GM23338 (cell line): ENCODE measurements around the gene ING1. TPM values are rescaled to one million over a fixed set of nuclear protein-coding genes. Genes with fewer than 3 reads are reported as not detected.

Source experiments
- ATAC-seq: fragments of 200-7000 bp; cut with Tn5 transposase; 3 replicates; pipeline ENCODE4 v1.9.1; 2020
- DNase-seq: peaks from one replicate; pipeline ENCODE4 v3.0.0-alpha.2; 2015; ENCODE audit warnings: low spot score
- H2AFZ ChIP-seq: fragments of 200-600 bp; sonication (generic); 2 replicates; pipeline ENCODE4 v1.8.0; 2016; ENCODE audit warnings: antibody characterized with exemption, mild to moderate bottlenecking, moderate library complexity
- H3F3A ChIP-seq: fragments of 200-600 bp; sonication (generic); replicated peaks from 2 replicates; pipeline ENCODE4 v1.8.0; 2017; ENCODE audit warnings: antibody characterized with exemption, mixed run types, low read depth
- H3K27ac ChIP-seq: fragments of 200-600 bp; sonication (generic); 2 replicates; pipeline ENCODE4 v1.6.1; 2016; ENCODE audit warnings: low read depth
- H3K27me3 ChIP-seq: fragments of 200-600 bp; sonication (generic); 2 replicates; pipeline ENCODE4 v1.8.0; 2016; ENCODE audit warnings: mild to moderate bottlenecking, mixed run types, moderate library complexity; ENCODE audit not compliant: insufficient read depth
- H3K36me3 ChIP-seq: fragments of 200-600 bp; sonication (generic); 2 replicates; pipeline ENCODE4 v1.8.0; 2016; ENCODE audit warnings: mild to moderate bottlenecking; ENCODE audit not compliant: insufficient read depth
- H3K4me1 ChIP-seq: fragments of 200-600 bp; sonication (generic); 2 replicates; pipeline ENCODE4 v1.8.0; 2016; ENCODE audit warnings: mild to moderate bottlenecking, moderate library complexity; ENCODE audit not compliant: insufficient read depth
- H3K4me2 ChIP-seq: fragments of 200-600 bp; sonication (generic); 2 replicates; pipeline ENCODE4 v1.7.1; 2017; ENCODE audit warnings: mixed run types
- H3K4me3 ChIP-seq: fragments of 200-600 bp; sonication (generic); 2 replicates; pipeline ENCODE4 v1.6.1; 2016; ENCODE audit warnings: mixed run types
- H3K79me2 ChIP-seq: fragments of 200-600 bp; sonication (generic); replicated peaks from 2 replicates; pipeline ENCODE4 v1.8.0; 2017; ENCODE audit warnings: mild to moderate bottlenecking; ENCODE audit not compliant: insufficient read depth
- H3K9me2 ChIP-seq: fragments of 200-600 bp; sonication (generic); 2 replicates; pipeline ENCODE4 v1.8.0; 2017; ENCODE audit not compliant: insufficient read depth
- H4K20me1 ChIP-seq: fragments of 200-600 bp; sonication (generic); replicated peaks from 2 replicates; pipeline ENCODE4 v1.8.0; 2017; ENCODE audit warnings: mild to moderate bottlenecking; ENCODE audit not compliant: insufficient read depth
- H3K27ac Mint-ChIP-seq: 2 replicates; pipeline ENCODE4 v1.8.0; 2020; ENCODE audit warnings: inconsistent platforms, mild to moderate bottlenecking, moderate library complexity, mixed read lengths
- H3K27me3 Mint-ChIP-seq: 3 replicates; pipeline ENCODE4 v1.8.0; 2022; ENCODE audit warnings: low read depth, mild to moderate bottlenecking, moderate library complexity, mixed read lengths, inconsistent platforms; ENCODE audit not compliant: insufficient read depth, poor library complexity
- H3K36me3 Mint-ChIP-seq: 3 replicates; pipeline ENCODE4 v1.8.0; 2021; ENCODE audit warnings: low read depth, mild to moderate bottlenecking, inconsistent platforms, moderate library complexity, mixed read lengths
- H3K4me1 Mint-ChIP-seq: 3 replicates; pipeline ENCODE4 v1.8.0; 2020; ENCODE audit warnings: mild to moderate bottlenecking, inconsistent platforms, mixed read lengths
- H3K4me3 Mint-ChIP-seq: 3 replicates; pipeline ENCODE4 v1.8.0; 2021; ENCODE audit warnings: moderate library complexity, mild to moderate bottlenecking, inconsistent platforms, mixed read lengths
- H3K9me3 Mint-ChIP-seq: 3 replicates; pipeline ENCODE4 v1.8.0; 2020; ENCODE audit warnings: moderate library complexity, mild to moderate bottlenecking, inconsistent platforms, mixed read lengths
- EZH2 ChIP-seq: fragments of 200-600 bp; sonication (generic); IDR thresholded peaks from one replicate; pipeline ENCODE4 v1.8.0; 2017; ENCODE audit warnings: antibody characterized with exemption, mild to moderate bottlenecking, low read depth; ENCODE audit not compliant: unreplicated experiment
- EZH2phosphoT487 ChIP-seq: fragments of 200-600 bp; sonication (generic); IDR thresholded peaks from one replicate; pipeline ENCODE4 v1.8.1; 2018; ENCODE audit warnings: antibody characterized with exemption; ENCODE audit not compliant: unreplicated experiment
- JUNB ChIP-seq: IDR thresholded peaks from one replicate; pipeline ENCODE4 v1.6.1; 2016; ENCODE audit warnings: antibody characterized with exemption; ENCODE audit not compliant: unreplicated experiment
- NANOG ChIP-seq: IDR thresholded peaks from 2 replicates; pipeline ENCODE4 v1.6.1; 2016; ENCODE audit warnings: antibody characterized with exemption, borderline replicate concordance
- ZNF114 ChIP-seq: fragments of 250-450 bp; sonication (Bioruptor Pico); IDR thresholded peaks from 2 replicates; pipeline ENCODE4 v1.5.0; 2020; ENCODE audit warnings: mild to moderate bottlenecking, moderate library complexity
- ZNF331 ChIP-seq: fragments of 250-450 bp; sonication (Bioruptor Pico); IDR thresholded peaks from 2 replicates; pipeline ENCODE4 v1.5.0; 2020; ENCODE audit warnings: low read depth, mild to moderate bottlenecking, moderate library complexity
- polyA plus RNA-seq: library from polyadenylated mRNA; unstranded; fragments of >200 nt; fragmentation: Nextera tagmentation; extraction: Ambion mirVana; gene quantifications from 2 replicates; pipeline ENCODE4 v1.2.1, GENCODE V29; 2016
- total RNA-seq: library from RNA; depleted of rRNA; stranded (reverse); fragments of >200 nt; shearing (Covaris generic); gene quantifications from 2 replicates; pipeline ENCODE4 v1.2.3, GENCODE V29; 2014
- TF ChIP-seq, protein P1 (sequence below): fragments of 250-450 bp; sonication (Bioruptor Pico); IDR thresholded peaks from 2 replicates; pipeline ENCODE4 v1.5.0; 2020; ENCODE audit warnings: mild to moderate bottlenecking, moderate library complexity

Gene ING1
- total and polyA plus RNA-seq, 2 experiments from 2014 or later, result 27.4 to 34.4 TPM

DNA sequence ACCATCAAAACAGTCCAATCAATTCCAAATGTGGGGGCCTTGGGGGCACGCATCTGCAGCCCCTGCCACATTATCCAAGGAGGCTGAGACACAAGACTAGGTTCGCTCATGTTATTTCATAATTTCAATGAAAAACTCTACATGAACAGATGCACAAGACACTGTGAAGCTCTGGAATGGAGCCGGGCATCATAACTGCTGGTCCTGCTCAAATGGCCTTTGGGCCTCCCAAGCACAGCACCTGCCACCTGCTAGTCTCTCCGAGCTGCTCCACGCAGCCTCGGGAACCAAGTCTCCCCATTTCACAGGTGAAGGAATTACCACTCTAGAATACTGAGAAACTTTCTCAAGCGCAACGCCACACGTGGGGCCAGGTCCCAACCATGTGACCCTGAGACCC is 24.5 kb upstream of the ING1 start:
- no peak overlapping the region for H3K27ac Mint-ChIP-seq
- no peaks in the 10 kb centered on the region for H3K27me3 ChIP-seq
- no peaks in the 10 kb centered on the region for H3K9me2 ChIP-seq
- H3K4me2 ChIP-seq, result no peak overlapping the region
- TF ChIP-seq EZH2 (no peak), EZH2phosphoT487 (no peak), NANOG (no peak), JUNB (no peak), ZNF331 (CRISPR knock-in tag) (no peak), ZNF114 (CRISPR knock-in tag) (no peak)
- TF ChIP-seq, protein P1, sequence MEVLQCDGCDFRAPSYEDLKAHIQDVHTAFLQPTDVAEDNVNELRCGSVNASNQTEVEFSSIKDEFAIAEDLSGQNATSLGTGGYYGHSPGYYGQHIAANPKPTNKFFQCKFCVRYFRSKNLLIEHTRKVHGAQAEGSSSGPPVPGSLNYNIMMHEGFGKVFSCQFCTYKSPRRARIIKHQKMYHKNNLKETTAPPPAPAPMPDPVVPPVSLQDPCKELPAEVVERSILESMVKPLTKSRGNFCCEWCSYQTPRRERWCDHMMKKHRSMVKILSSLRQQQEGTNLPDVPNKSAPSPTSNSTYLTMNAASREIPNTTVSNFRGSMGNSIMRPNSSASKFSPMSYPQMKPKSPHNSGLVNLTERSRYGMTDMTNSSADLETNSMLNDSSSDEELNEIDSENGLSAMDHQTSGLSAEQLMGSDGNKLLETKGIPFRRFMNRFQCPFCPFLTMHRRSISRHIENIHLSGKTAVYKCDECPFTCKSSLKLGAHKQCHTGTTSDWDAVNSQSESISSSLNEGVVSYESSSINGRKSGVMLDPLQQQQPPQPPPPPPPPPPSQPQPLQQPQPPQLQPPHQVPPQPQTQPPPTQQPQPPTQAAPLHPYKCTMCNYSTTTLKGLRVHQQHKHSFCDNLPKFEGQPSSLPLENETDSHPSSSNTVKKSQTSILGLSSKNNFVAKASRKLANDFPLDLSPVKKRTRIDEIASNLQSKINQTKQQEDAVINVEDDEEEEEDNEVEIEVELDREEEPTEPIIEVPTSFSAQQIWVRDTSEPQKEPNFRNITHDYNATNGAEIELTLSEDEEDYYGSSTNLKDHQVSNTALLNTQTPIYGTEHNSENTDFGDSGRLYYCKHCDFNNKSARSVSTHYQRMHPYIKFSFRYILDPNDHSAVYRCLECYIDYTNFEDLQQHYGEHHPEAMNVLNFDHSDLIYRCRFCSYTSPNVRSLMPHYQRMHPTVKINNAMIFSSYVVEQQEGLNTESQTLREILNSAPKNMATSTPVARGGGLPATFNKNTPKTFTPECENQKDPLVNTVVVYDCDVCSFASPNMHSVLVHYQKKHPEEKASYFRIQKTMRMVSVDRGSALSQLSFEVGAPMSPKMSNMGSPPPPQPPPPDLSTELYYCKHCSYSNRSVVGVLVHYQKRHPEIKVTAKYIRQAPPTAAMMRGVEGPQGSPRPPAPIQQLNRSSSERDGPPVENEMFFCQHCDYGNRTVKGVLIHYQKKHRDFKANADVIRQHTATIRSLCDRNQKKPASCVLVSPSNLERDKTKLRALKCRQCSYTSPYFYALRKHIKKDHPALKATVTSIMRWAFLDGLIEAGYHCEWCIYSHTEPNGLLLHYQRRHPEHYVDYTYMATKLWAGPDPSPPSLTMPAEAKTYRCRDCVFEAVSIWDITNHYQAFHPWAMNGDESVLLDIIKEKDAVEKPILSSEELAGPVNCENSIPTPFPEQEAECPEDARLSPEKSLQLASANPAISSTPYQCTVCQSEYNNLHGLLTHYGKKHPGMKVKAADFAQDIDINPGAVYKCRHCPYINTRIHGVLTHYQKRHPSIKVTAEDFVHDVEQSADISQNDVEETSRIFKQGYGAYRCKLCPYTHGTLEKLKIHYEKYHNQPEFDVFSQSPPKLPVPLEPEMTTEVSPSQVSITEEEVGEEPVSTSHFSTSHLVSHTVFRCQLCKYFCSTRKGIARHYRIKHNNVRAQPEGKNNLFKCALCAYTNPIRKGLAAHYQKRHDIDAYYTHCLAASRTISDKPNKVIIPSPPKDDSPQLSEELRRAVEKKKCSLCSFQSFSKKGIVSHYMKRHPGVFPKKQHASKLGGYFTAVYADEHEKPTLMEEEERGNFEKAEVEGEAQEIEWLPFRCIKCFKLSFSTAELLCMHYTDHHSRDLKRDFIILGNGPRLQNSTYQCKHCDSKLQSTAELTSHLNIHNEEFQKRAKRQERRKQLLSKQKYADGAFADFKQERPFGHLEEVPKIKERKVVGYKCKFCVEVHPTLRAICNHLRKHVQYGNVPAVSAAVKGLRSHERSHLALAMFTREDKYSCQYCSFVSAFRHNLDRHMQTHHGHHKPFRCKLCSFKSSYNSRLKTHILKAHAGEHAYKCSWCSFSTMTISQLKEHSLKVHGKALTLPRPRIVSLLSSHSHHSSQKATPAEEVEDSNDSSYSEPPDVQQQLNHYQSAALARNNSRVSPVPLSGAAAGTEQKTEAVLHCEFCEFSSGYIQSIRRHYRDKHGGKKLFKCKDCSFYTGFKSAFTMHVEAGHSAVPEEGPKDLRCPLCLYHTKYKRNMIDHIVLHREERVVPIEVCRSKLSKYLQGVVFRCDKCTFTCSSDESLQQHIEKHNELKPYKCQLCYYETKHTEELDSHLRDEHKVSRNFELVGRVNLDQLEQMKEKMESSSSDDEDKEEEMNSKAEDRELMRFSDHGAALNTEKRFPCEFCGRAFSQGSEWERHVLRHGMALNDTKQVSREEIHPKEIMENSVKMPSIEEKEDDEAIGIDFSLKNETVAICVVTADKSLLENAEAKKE (CRISPR knock-in tag), result no peak
- H3K27ac ChIP-seq, result no peak overlapping the region
- no peak overlapping the region for H3K4me3 Mint-ChIP-seq
- 0 out of 2 replicates have a peak, but pooled peaks cover 2% of the 10 kb centered on the region for H3F3A ChIP-seq
- no peaks in the 10 kb centered on the region; the same call in none of the 2 replicates for H4K20me1 ChIP-seq
- no peaks in the 10 kb centered on the region for H3K79me2 ChIP-seq
- no peaks in the 10 kb centered on the region for H3K9me3 Mint-ChIP-seq
- peaks cover 4% of the 10 kb centered on the region for H3K27me3 Mint-ChIP-seq
- H3K4me1 Mint-ChIP-seq, result no peaks in the 10 kb centered on the region
- no peak overlapping the region for H3K4me3 ChIP-seq
- H3K36me3 Mint-ChIP-seq, result peaks cover 21% of the 10 kb centered on the region
- DNase-seq (no peak), ATAC-seq (no peak)
- H3K36me3 ChIP-seq, result peaks cover 9% of the 10 kb centered on the region; the same call in 1 of the 2 replicates
- no peak overlapping the region for H2AFZ ChIP-seq
- no peaks in the 10 kb centered on the region for H3K4me1 ChIP-seq

DNA sequence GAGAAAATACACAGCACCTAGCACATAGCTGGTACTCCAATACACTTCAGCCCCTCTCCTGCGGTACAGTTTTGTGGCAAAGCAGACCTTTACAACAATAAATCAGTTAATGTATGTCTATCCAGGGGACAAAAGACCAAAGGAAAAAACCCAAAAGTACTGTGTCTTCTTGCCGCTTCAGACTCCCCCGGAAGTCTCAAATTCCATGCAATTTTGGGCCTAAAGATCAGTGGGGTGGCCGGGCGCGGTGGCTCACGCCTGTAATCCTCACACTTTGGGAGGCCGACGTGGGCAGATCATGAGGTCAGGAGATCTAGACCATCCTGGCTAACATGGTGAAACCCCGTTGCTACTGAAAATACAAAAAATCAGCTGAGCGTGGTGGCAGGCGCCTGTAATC is 23.8 kb upstream of the ING1 start:
- Mint-ChIP-seq H3K36me3 (peaks cover 24% of the 10 kb centered on the region), H3K27ac (no peak overlapping the region), H3K4me3 (no peak overlapping the region), H3K4me1 (no peaks in the 10 kb centered on the region), H3K27me3 (peaks cover 4% of the 10 kb centered on the region), H3K9me3 (no peaks in the 10 kb centered on the region)
- Histone ChIP-seq H3K79me2 (no peaks in the 10 kb centered on the region), H3K4me2 (no peak overlapping the region), H3K27me3 (no peaks in the 10 kb centered on the region), H3K4me3 (no peak overlapping the region), H3K27ac (no peak overlapping the region), H4K20me1 (no peaks in the 10 kb centered on the region; the same call in 1 of the 2 replicates), H3K9me2 (no peaks in the 10 kb centered on the region), H2AFZ (no peak overlapping the region), H3K4me1 (no peaks in the 10 kb centered on the region), H3F3A (0 out of 2 replicates have a peak, but pooled peaks cover 2% of the 10 kb centered on the region), H3K36me3 (peaks cover 9% of the 10 kb centered on the region; the same call in 1 of the 2 replicates)
- ATAC-seq (no peak), DNase-seq (no peak)
- no peak for TF ChIP-seq ZNF331 (CRISPR knock-in tag)
- TF ChIP-seq, protein P1 (CRISPR knock-in tag), result no peak
